Psoas muscle (tissue), 8 donors: ENCODE results near the gene PTP4A2. TPM values are rescaled to one million over a fixed set of nuclear protein-coding genes. Genes with fewer than 3 reads are reported as not detected.

Source experiments
- ATAC-seq, 4 donors: fragments of 200-7000 bp; cut with Tn5 transposase; one replicate each; pipeline ENCODE4 v1.9.1; 2020; ENCODE audit warnings: moderate library complexity in 3 of 4, mild to moderate bottlenecking in 2 of 4
- DNase-seq, 2 donors: peaks; one replicate each; pipeline ENCODE4 v3.0.0-alpha.2; 2020
- H3K27ac ChIP-seq: fragments of 200-600 bp; one replicate; pipeline ENCODE4 v1.8.0; 2022
- H3K27me3 ChIP-seq, 3 donors: fragments of 200-600 bp in 1 of 3; one replicate each; pipeline versions ENCODE4 v1.6.1 to v1.8.0; 2013 to 2022; ENCODE audit warnings: low read length in 2 of 3, mild to moderate bottlenecking in 2 of 3, moderate library complexity in 1 of 3; ENCODE audit not compliant: insufficient read depth in 3 of 3
- H3K36me3 ChIP-seq, 2 donors: fragments of 200-600 bp in 1 of 2; one replicate each; pipeline versions ENCODE4 v1.6.1 to v1.8.0; 2013 to 2022; ENCODE audit warnings: low read depth in 1 of 2, mild to moderate bottlenecking in 1 of 2, moderate library complexity in 1 of 2; ENCODE audit not compliant: insufficient read depth in 1 of 2
- H3K4me1 ChIP-seq: fragments of 200-600 bp; one replicate; pipeline ENCODE4 v1.8.0; 2022
- H3K4me3 ChIP-seq: fragments of 200-600 bp; one replicate; pipeline ENCODE4 v1.8.0; 2022; ENCODE audit warnings: mild to moderate bottlenecking
- H3K9me3 ChIP-seq: fragments of 200-600 bp; one replicate; pipeline ENCODE4 v1.8.0; 2022
- WGBS, 3 donors: extraction: QIAGEN DNeasy Blood & Tissue Kit; methylation state at CpG; one replicate each; pipeline versions ENCODE4 v1.1.6 to v1.1.7; 2013; 5-methylcytosine and 5-hydroxymethylcytosine counted together
- intact Hi-C, 2 donors: fragments of 100-400 bp; cut with DNase I; formaldehyde crosslinking; loops; one replicate each; pipeline versions ENCODE4 v1.11.0 to v1.14.2; 2022
- polyA plus RNA-seq, 3 donors: library from polyadenylated mRNA; stranded (reverse); fragments of 200-250 nt; gene quantifications; one replicate each; pipeline ENCODE4 v1.2.3, GENCODE V29; 2013
- total RNA-seq, 4 donors: library from RNA; stranded (reverse); fragmentation: NEBNext Ultra II Directional in 2 of 4; extraction: Animal tissue kit (Norgen Biotek cat#: 25700) in 2 of 4; gene quantifications; one replicate each; pipeline versions ENCODE4 v1.2.1 to v1.2.4, GENCODE V29; 2021 to 2023
- TF ChIP-seq, protein P1 (sequence below): fragments of 200-600 bp; IDR thresholded peaks from one replicate; pipeline ENCODE4 v1.8.0; 2022; ENCODE audit warnings: antibody characterized with exemption
- donor health status: healthy with polysubstance abuse.
- donor health status: DM: no; HTN: no; CAD: no; lungs with moderate emphysema.
- donor health status: Bipolar disorder and iron deficiency.
- donor health status: healthy.
- donor health status: DM: yes; HTN: yes; CAD: no.
- donor health status: DM: no; HTN: no; CAD: no.
- donor health status: DM: no; HTN: no; CAD: no.
- donor health status: DM: yes; HTN: yes; CAD: no.

Gene PTP4A2
- total and polyA plus RNA-seq, 7 donors = 246 to 729 (median 370) TPM

DNA sequence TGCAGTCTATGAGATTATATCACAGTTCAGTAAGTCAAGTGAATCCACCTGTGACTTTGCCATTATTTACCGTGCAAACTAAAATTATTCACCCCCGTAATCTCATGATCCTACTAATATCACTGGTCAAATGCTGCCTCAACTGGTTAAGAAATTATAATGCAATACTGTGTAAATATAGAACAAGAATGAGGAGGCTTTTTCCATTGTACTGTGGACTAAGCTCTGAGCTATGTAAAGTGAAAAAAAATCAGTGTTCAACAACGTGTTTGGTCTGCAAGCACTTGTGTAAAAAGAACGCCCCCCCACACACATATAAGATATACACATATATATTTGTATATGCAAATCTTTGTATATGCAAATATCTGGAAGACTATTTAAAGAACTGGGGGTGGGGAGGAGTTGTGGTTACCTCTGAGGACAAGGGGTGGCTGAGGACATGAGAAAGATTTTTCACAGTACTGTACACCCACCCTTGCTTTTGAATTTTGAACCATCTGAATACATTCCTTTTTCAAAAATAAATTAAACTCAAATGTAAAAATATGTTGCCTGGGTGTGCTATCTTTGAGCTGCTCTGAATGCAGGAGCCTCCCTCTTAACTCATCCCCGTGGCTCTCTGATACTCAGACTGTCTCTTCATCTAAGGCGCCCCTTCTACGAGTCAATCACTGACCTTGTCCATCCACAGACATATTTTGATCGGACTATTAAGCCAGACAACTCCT lies 57.0 kb downstream of the PTP4A2 start:
- Histone ChIP-seq H3K27me3 (no peaks in the 10 kb centered on the region), H3K4me1 (no peaks in the 10 kb centered on the region), H3K27ac (no peak overlapping the region), H3K36me3 (no peaks in the 10 kb centered on the region), H3K4me3 (no peak overlapping the region), H3K9me3 (no peaks in the 10 kb centered on the region)
- intact Hi-C loops = no loop called here
- WGBS, 3 donors = 49 to 58% (median 51%) methylated on average over 8 of the region's 8 CpGs
- ATAC-seq = peak in 3 of 4 donors; percentile 46 to 50 (median 47)
- no peak for DNase-seq
- TF ChIP-seq, protein P1, sequence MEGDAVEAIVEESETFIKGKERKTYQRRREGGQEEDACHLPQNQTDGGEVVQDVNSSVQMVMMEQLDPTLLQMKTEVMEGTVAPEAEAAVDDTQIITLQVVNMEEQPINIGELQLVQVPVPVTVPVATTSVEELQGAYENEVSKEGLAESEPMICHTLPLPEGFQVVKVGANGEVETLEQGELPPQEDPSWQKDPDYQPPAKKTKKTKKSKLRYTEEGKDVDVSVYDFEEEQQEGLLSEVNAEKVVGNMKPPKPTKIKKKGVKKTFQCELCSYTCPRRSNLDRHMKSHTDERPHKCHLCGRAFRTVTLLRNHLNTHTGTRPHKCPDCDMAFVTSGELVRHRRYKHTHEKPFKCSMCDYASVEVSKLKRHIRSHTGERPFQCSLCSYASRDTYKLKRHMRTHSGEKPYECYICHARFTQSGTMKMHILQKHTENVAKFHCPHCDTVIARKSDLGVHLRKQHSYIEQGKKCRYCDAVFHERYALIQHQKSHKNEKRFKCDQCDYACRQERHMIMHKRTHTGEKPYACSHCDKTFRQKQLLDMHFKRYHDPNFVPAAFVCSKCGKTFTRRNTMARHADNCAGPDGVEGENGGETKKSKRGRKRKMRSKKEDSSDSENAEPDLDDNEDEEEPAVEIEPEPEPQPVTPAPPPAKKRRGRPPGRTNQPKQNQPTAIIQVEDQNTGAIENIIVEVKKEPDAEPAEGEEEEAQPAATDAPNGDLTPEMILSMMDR = no peak

DNA sequence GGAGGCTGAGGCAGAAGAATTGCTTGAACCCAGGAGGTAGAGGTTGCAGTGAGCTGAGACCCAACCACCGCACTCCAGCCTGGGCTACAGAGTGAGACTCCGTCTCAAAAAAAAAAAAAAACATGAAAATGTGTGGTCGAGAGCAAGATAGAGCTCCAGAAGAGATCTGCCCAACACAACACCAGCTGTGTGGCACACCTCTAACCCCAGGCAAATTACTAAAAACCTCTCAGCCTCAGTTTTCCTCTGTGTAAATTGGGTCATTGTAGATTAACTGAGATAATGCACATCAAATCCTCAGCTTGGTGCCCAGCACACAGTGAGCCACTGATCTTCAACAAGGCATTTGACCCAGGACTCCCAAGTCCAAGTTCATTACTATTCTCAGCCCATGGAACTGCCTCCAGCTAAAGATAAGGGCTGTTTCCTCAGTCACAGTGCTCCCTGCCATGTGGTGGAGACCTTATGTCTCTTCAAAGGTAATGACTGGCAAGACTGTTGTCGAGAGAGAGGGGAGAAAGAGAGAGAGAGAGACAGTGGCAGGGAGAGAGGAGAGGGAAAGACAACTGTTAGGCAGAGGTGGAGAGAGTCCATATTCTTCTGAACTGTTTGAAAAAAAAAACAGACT lies 58.1 kb downstream of the PTP4A2 start:
- Histone ChIP-seq H3K36me3 (no peaks in the 10 kb centered on the region), H3K27me3 (no peaks in the 10 kb centered on the region), H3K27ac (no peak overlapping the region), H3K4me1 (no peaks in the 10 kb centered on the region), H3K4me3 (no peak overlapping the region), H3K9me3 (no peaks in the 10 kb centered on the region)
- intact Hi-C loops = no loop called here
- whole genome bisulfite sequencing, 3 donors = 63 to 72% (median 66%) methylated on average over 3 to 4 of the region's 4 CpGs
- no peak for ATAC-seq
- TF ChIP-seq, protein P1 = no peak
- no peak for DNase-seq

DNA sequence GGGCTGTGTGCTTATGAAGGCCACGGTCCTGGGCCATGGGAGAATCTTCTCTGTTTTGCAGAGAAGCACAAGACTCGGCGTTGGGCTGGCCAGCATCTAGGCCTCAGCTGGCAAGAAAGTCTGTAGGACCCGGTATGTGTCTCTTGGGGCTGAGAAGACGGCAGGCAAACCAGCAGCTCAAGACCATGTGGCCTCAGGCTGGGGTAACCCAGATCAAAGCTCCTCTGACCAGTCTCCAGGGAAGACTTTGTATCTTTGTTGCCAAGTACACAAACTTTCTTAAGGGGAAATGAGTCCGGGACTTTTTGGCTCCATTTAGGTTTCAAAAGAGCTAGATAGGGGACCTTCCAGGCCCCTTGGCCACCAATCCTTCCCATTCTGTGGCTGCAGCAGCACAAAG lies 60.1 kb downstream of the PTP4A2 start:
- no peaks in the 10 kb centered on the region for H3K27me3 ChIP-seq
- ATAC-seq (no peak), DNase-seq (peak in 1 of 2 donors; percentile 16)
- no peak overlapping the region for H3K4me3 ChIP-seq
- WGBS, 3 donors = 61 to 64% (median 61%) methylated on average over 6 of the region's 6 CpGs
- no peaks in the 10 kb centered on the region for H3K9me3 ChIP-seq
- no peak overlapping the region for H3K27ac ChIP-seq
- intact Hi-C loops = no loop called here
- H3K36me3 ChIP-seq = no peaks in the 10 kb centered on the region
- TF ChIP-seq, protein P1 = no peak
- no peaks in the 10 kb centered on the region for H3K4me1 ChIP-seq

DNA sequence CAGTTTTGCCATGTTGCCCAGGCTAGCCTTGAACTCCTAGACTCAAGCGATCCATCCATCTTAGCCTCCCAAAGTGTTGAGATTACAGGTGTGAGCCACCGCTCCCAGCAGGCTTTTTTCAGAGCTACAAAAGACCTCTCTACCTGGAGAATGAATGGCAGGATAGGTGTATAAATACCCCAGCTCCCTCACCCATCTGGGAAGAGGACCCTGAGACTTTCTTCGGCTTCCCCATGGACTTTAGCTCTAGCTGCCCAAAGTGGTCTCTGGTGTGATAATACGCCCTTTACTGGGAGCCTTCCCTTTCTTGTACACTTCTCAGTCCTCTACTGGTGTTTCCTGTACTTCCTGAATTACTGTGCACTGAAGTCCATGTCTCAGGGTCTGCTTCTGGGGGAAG lies 60.6 kb downstream of the PTP4A2 start:
- WGBS, 3 donors = 95 to 97% (median 95%) methylated on average over 4 of the region's 4 CpGs
- Histone ChIP-seq H3K27me3 (no peaks in the 10 kb centered on the region), H3K9me3 (no peaks in the 10 kb centered on the region), H3K4me3 (no peak overlapping the region), H3K4me1 (no peaks in the 10 kb centered on the region), H3K36me3 (no peaks in the 10 kb centered on the region), H3K27ac (no peak overlapping the region)
- intact Hi-C loops = no loop called here
- DNase-seq (no peak), ATAC-seq (no peak)
- TF ChIP-seq, protein P1 = no peak
